H1 (cell line): ENCODE data around the gene TIFAB. TPM values are rescaled to one million over a fixed set of nuclear protein-coding genes. Genes with fewer than 3 reads are reported as not detected.

ENCODE experiments used
- CHD7 ChIP-seq: fragments of 300-600 bp; sonication (generic); IDR thresholded peaks from 2 replicates; pipeline ENCODE4 v1.7.1; 2012; ENCODE audit warnings: low read length, moderate library complexity, mild to moderate bottlenecking, inconsistent platforms; ENCODE audit not compliant: insufficient replicate concordance
- EGR1 ChIP-seq: IDR thresholded peaks from 2 replicates; pipeline ENCODE4 v1.6.1; 2011; ENCODE audit warnings: low read depth, low read length, borderline replicate concordance
- KDM4A ChIP-seq: IDR thresholded peaks from one replicate; pipeline ENCODE4 v1.7.1; 2012; ENCODE audit warnings: low read depth, mild to moderate bottlenecking, moderate library complexity, low read length, inconsistent platforms; ENCODE audit not compliant: severe bottlenecking
- RXRA ChIP-seq: IDR thresholded peaks from 2 replicates; pipeline ENCODE4 v1.6.1; 2011; ENCODE audit warnings: low read depth, mild to moderate bottlenecking, low read length, moderate library complexity; ENCODE audit not compliant: insufficient read depth
- polyA plus RNA-seq, 7 experiments: library from polyadenylated mRNA; depleted of rRNA in 3 of 7; stranded (reverse) in 5 of 7; unstranded in 2 of 7; fragments of >200 nt in 5 of 7; fragments of 200-250 nt in 2 of 7; gene quantifications; 1 replicate in 5 of 7; 2 replicates in 1 of 7; 4 replicates in 1 of 7; pipeline versions ENCODE4 v1.2.1 to v1.2.3, GENCODE V29; 2011 to 2013; ENCODE audit warnings: missing spikeins in 2 of 7, mixed read lengths in 2 of 7
- total RNA-seq: library from RNA; stranded (reverse); fragmentation: NEBNext Ultra II Directional; extraction: Animal tissue kit (Norgen Biotek cat#: 25700); gene quantifications from 2 replicates; pipeline ENCODE4 v1.2.1, GENCODE V29; 2021

TIFAB gene
- total and polyA plus RNA-seq, 2 of the 8 experiments (the other 6 are each of a cell fraction or from before 2014, with no cell fraction given), result not detected

- TF ChIP-seq KDM4A (no peak), RXRA (no peak), EGR1 (no peak), CHD7 (no peak)
Measured at GRCh38 chr5:135425641-135426040, 26.5 kb downstream of the TIFAB start (continued).
